ENCODE measurements around the gene GLYR1. TPM values are rescaled to one million over a fixed set of nuclear protein-coding genes. Genes with fewer than 3 reads are reported as not detected.

Gene GLYR1
- total and polyA plus RNA-seq, 10 of the 15 experiments (the other 5 are each of a cell fraction or from before 2014, with no cell fraction given): 7.3 to 90.2 (median 57.2) TPM

DNA sequence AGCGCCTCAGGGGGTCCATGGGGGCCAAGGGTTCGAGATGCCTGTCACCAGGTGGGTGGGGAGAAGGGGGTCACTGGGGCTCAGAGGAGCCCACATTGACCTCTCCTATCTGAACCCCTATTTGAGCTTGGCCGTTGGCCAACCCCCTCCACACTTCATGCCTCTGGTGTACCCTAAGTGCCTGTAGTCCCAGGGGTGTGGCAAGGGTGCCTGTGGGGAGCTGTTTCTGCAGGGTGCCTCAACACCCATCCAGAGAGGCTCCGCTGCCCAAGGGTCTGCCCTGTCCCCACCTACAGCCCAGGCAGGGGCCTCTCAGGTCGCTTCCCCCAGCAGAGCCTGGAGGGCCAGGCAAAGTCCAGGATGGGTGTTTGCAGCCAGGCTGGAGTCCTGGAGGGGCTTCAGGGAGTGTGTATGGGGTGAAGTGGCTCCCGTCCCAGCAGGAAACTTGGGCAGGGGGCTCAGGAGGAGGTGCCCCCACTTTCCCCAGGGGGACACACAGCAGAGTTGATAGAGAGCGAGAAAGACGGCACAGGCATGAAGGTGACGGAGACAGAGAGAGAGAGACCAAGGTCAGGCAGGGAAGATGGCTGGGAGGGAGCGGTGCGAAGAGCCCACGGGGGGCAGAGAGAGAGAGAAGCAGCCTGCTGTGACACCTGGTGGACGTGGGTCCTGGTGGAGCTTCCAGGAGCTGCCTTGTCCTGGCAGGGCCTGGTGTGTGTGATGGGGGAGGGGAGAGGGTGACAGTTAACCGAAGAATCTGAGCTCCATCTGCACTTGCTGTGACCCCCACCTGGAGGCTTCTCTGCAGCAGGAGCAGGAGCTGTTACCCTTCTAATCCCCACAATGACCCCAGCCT is 59.2 kb downstream of the GLYR1 start, which contains the start of gene SEPTIN12:
Gene SEPTIN12, minus strand, starts transcription at position 719 of the 856 bp plus-strand sequence. Its CDS starts 700 bp downstream, at position 19.
- Histone ChIP-seq H3K79me2 (ENCODE audit: control insufficient read depth, insufficient read depth, low read length) (no peaks in the 10 kb centered on the region), H3K4me1 (ENCODE audit: control insufficient read depth, insufficient read depth, low read length) (no peaks in the 10 kb centered on the region), H3K4me2 (ENCODE audit: control insufficient read depth, insufficient read depth) (no peak within 1 kb of the TSS), H3K4me3 (no peak within 1 kb of the TSS), H2AFZ (ENCODE audit: control insufficient read depth, low read depth, low read length) (no peak within 1 kb of the TSS), H3K36me3 (ENCODE audit: control insufficient read depth in 2 of 2, insufficient read depth in 2 of 2, low read length in 1 of 2) (no peaks in the 10 kb centered on the region), H3K9ac (ENCODE audit: control insufficient read depth, insufficient read depth, low read length) (no peak within 1 kb of the TSS), H3K9me3 (replicated peaks; ENCODE audit: control insufficient read depth, insufficient read depth, low read length) (no peaks in the 10 kb centered on the region), H3K27ac (ENCODE audit: control insufficient read depth, insufficient read depth) (no peak within 1 kb of the TSS), H4K20me1 (ENCODE audit: control insufficient read depth, insufficient read depth) (no peaks in the 10 kb centered on the region), H3K27me3 (replicated peaks in 1 of 2; ENCODE audit: control insufficient read depth in 2 of 2, insufficient read depth in 2 of 2, low read length in 1 of 2) (no peaks in the 10 kb centered on the region)
- ChIA-PET POLR2A (no interaction called here), SMC1A (ENCODE audit: uncharacterized antibody, unreplicated experiment) (no interaction called here), CTCF (interaction anchor here (1.1 kb wide), 1 partner anchor 54 kb away, joined by 3 read pairs; the partner anchor contains the start of genes ANKS3 and DNAAF8), RAD21 (ENCODE audit: unreplicated experiment) (no interaction called here)
- in situ Hi-C loops (cut with MboI): no loop called here
- BruUV-seq (replicated peaks): no TSS peak
- FAIRE-seq: no peak
- DNase-seq (ENCODE audit: low read depth, low spot score): no peak
- ATAC-seq: no peak
- TF ChIP-seq, protein P1, sequence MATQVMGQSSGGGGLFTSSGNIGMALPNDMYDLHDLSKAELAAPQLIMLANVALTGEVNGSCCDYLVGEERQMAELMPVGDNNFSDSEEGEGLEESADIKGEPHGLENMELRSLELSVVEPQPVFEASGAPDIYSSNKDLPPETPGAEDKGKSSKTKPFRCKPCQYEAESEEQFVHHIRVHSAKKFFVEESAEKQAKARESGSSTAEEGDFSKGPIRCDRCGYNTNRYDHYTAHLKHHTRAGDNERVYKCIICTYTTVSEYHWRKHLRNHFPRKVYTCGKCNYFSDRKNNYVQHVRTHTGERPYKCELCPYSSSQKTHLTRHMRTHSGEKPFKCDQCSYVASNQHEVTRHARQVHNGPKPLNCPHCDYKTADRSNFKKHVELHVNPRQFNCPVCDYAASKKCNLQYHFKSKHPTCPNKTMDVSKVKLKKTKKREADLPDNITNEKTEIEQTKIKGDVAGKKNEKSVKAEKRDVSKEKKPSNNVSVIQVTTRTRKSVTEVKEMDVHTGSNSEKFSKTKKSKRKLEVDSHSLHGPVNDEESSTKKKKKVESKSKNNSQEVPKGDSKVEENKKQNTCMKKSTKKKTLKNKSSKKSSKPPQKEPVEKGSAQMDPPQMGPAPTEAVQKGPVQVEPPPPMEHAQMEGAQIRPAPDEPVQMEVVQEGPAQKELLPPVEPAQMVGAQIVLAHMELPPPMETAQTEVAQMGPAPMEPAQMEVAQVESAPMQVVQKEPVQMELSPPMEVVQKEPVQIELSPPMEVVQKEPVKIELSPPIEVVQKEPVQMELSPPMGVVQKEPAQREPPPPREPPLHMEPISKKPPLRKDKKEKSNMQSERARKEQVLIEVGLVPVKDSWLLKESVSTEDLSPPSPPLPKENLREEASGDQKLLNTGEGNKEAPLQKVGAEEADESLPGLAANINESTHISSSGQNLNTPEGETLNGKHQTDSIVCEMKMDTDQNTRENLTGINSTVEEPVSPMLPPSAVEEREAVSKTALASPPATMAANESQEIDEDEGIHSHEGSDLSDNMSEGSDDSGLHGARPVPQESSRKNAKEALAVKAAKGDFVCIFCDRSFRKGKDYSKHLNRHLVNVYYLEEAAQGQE (IDR thresholded peaks at IDR 0.05; ENCODE audit: low read depth, low read length): no peak
- TF ChIP-seq FOXM1 (IDR thresholded peaks at IDR 0.05; ENCODE audit: low read depth, low read length) (no peak), TCF12 (IDR thresholded peaks at IDR 0.05; ENCODE audit: low read depth, low read length) (no peak), CREM (IDR thresholded peaks at IDR 0.05; ENCODE audit: low read depth) (no peak), EGR1 (IDR thresholded peaks at IDR 0.05; ENCODE audit: borderline replicate concordance in 1 of 2, low read depth in 2 of 2, low read length in 2 of 2) (no peak), TBL1XR1 (IDR thresholded peaks at IDR 0.05; ENCODE audit: low read depth, low read length) (no peak), BCL11A (IDR thresholded peaks at IDR 0.05; ENCODE audit: low read depth, low read length) (no peak), POLR2AphosphoS2 (IDR thresholded peaks at IDR 0.05; ENCODE audit: low read depth, low read length) (no peak), IRF4 (IDR thresholded peaks at IDR 0.05; ENCODE audit: low read depth, low read length) (no peak)
- TF ChIP-seq, protein P2, sequence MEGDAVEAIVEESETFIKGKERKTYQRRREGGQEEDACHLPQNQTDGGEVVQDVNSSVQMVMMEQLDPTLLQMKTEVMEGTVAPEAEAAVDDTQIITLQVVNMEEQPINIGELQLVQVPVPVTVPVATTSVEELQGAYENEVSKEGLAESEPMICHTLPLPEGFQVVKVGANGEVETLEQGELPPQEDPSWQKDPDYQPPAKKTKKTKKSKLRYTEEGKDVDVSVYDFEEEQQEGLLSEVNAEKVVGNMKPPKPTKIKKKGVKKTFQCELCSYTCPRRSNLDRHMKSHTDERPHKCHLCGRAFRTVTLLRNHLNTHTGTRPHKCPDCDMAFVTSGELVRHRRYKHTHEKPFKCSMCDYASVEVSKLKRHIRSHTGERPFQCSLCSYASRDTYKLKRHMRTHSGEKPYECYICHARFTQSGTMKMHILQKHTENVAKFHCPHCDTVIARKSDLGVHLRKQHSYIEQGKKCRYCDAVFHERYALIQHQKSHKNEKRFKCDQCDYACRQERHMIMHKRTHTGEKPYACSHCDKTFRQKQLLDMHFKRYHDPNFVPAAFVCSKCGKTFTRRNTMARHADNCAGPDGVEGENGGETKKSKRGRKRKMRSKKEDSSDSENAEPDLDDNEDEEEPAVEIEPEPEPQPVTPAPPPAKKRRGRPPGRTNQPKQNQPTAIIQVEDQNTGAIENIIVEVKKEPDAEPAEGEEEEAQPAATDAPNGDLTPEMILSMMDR (IDR thresholded peaks at IDR 0.05 in 2 of 3, conservative IDR thresholded peaks at IDR 0.05 in 1 of 3; ENCODE audit: control insufficient read depth in 2 of 3, extremely low read depth in 1 of 3, insufficient read depth in 1 of 3, low read depth in 3 of 3, low read length in 3 of 3): no peak
- TF ChIP-seq, protein P3, sequence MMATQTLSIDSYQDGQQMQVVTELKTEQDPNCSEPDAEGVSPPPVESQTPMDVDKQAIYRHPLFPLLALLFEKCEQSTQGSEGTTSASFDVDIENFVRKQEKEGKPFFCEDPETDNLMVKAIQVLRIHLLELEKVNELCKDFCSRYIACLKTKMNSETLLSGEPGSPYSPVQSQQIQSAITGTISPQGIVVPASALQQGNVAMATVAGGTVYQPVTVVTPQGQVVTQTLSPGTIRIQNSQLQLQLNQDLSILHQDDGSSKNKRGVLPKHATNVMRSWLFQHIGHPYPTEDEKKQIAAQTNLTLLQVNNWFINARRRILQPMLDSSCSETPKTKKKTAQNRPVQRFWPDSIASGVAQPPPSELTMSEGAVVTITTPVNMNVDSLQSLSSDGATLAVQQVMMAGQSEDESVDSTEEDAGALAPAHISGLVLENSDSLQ (IDR thresholded peaks at IDR 0.05): no peak
- intact Hi-C loops (cut with micrococcal nuclease; ENCODE audit: unreplicated experiment): no loop called here
- WGBS (ENCODE audit: insufficient coverage, insufficient replicate concordance, low lambda C conversion rate, missing lambda C conversion rate): 42% methylated on average over 12 of the region's 14 CpGs
